Choroid plexus epithelial cell (primary cell): ENCODE measurements around the gene C1QL4.

Experiments used
- DNase-seq: peaks from one replicate; pipeline ENCODE4 v3.0.0-alpha.2; 2010; ENCODE audit warnings: low read depth
- H3K4me3 ChIP-seq: 2 replicates; pipeline ENCODE4 v1.5.1; 2011; ENCODE audit warnings: low read depth, mild to moderate bottlenecking, control low read depth, low read length, moderate library complexity
- CTCF ChIP-seq: conservative IDR thresholded peaks from 2 replicates; pipeline ENCODE4 v1.5.1; 2011; ENCODE audit warnings: low read depth, mild to moderate bottlenecking, control low read depth, inconsistent platforms, low read length, moderate library complexity

Gene C1QL4

GRCh38 chr12:49347311-49348193 lies 10.6 kb upstream of the C1QL4 start:
- peak; percentile 82 for TF ChIP-seq CTCF
- peak overlapping the region; percentile 54 for H3K4me3 ChIP-seq
- DNase-seq: peak; percentile 96

GRCh38 chr12:49346659-49347310 lies 9.8 kb upstream of the C1QL4 start, which contains the start of gene DNAJC22:
Gene DNAJC22 (plus strand): TSS chr12:49346888. CDS start chr12:49348873, 1,985 bp downstream.
- peak within 1 kb of the TSS; percentile 54 for H3K4me3 ChIP-seq
- peak; percentile 47 for DNase-seq
- TF ChIP-seq CTCF: no peak

GRCh38 chr12:49345825-49346658 lies 9.1 kb upstream of the C1QL4 start:
- H3K4me3 ChIP-seq: peak overlapping the region; percentile 54
- no peak for DNase-seq
- no peak for TF ChIP-seq CTCF

GRCh38 chr12:49345051-49345824 lies 8.2 kb upstream of the C1QL4 start:
- H3K4me3 ChIP-seq: peak overlapping the region; percentile 54
- TF ChIP-seq CTCF: no peak
- no peak for DNase-seq

GRCh38 chr12:49344486-49345050 lies 7.6 kb upstream of the C1QL4 start:
- no peak for DNase-seq
- H3K4me3 ChIP-seq: no peak overlapping the region
- no peak for TF ChIP-seq CTCF
